Immature natural killer cell (primary cell): Measurements from ENCODE around the gene DMWD. TPM values are rescaled to one million over a fixed set of nuclear protein-coding genes. Genes with fewer than 3 reads are reported as not detected.
"Not testable (repeated sequence)": the region's sequence is repeated elsewhere in the genome, so short reads cannot be mapped to it uniquely, and the experiment has no call there.

ENCODE experiments used
- DNase-seq, 3 donors: peaks; one replicate each; pipeline ENCODE4 v3.0.0; 2022; ENCODE audit warnings: mixed read lengths in 1 of 3
- H3K27ac Mint-ChIP-seq, 6 donors: one replicate each; pipeline ENCODE4 v1.8.0; 2020; ENCODE audit warnings: mixed read lengths in 6 of 6, mild to moderate bottlenecking in 5 of 6, inconsistent platforms in 4 of 6, moderate library complexity in 3 of 6
- H3K27me3 Mint-ChIP-seq, 3 donors: one replicate each; pipeline ENCODE4 v1.8.0; 2020 to 2021; ENCODE audit warnings: low read depth in 3 of 3, mild to moderate bottlenecking in 3 of 3, mixed read lengths in 3 of 3, moderate library complexity in 3 of 3, inconsistent platforms in 1 of 3
- H3K36me3 Mint-ChIP-seq, 3 donors: one replicate each; pipeline ENCODE4 v1.8.0; 2020; ENCODE audit warnings: mixed read lengths in 3 of 3, inconsistent platforms in 2 of 3, mild to moderate bottlenecking in 2 of 3
- H3K4me1 Mint-ChIP-seq, 2 donors: one replicate each; pipeline ENCODE4 v1.8.0; 2020; ENCODE audit warnings: inconsistent platforms in 2 of 2, mild to moderate bottlenecking in 2 of 2, mixed read lengths in 2 of 2, moderate library complexity in 1 of 2
- H3K4me3 Mint-ChIP-seq, 5 donors: one replicate each; pipeline ENCODE4 v1.8.0; 2020; ENCODE audit warnings: mild to moderate bottlenecking in 5 of 5, mixed read lengths in 5 of 5, inconsistent platforms in 3 of 5, moderate library complexity in 3 of 5
- H3K9me3 Mint-ChIP-seq, 6 donors: one replicate each; pipeline ENCODE4 v1.8.0; 2020; ENCODE audit warnings: mild to moderate bottlenecking in 6 of 6, mixed read lengths in 6 of 6, inconsistent platforms in 4 of 6, moderate library complexity in 3 of 6
- polyA plus RNA-seq, 3 donors: library from polyadenylated mRNA; unstranded; fragments of 300-500 nt; fragmentation: Illumina TruSeq; gene quantifications; one replicate each; pipeline ENCODE4 v1.2.3, GENCODE V29; 2021

DMWD gene
- polyA plus RNA-seq, 3 donors from 2014 or later, result 20.2 to 43.9 (median 20.7) TPM

DNA sequence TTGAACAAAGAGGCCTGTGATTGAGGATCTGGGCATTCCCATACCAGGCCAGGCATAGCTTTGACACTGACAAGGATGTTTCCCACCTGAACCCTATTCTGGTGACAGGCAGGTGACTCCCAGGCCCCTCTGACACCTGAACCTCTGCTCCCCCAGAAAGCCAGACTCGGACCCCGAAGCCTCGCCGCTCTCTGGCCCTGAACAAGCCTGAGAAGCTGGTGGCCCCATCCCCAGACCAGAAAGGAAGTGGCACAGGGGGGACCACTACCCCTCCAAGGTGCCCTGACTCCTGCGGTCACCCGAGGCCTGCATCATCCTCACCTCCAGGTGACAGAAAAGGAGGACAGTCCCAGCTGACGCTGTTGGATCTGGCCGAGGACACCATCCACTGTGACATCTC is 38.3 kb downstream of the DMWD start:
- H3K27me3 Mint-ChIP-seq, result peaks cover 0 to 10% (median 3%) of the 10 kb centered on the region in 3 donors
- H3K4me1 Mint-ChIP-seq, result no peaks in the 10 kb centered on the region
- no peak for DNase-seq
- no peak overlapping the region for H3K4me3 Mint-ChIP-seq
- no peak overlapping the region for H3K27ac Mint-ChIP-seq
- no peaks in the 10 kb centered on the region for H3K9me3 Mint-ChIP-seq
- H3K36me3 Mint-ChIP-seq, result no peaks in the 10 kb centered on the region

GRCh38 chr19:45753548-45753947 is 39.1 kb downstream of the DMWD start:
- Mint-ChIP-seq H3K4me1 (no peaks in the 10 kb centered on the region), H3K36me3 (no peaks in the 10 kb centered on the region), H3K27ac (no peak overlapping the region), H3K9me3 (no peaks in the 10 kb centered on the region), H3K27me3 (peaks cover 0 to 9% (median 3%) of the 10 kb centered on the region in 3 donors), H3K4me3 (no peak overlapping the region)
- DNase-seq, result no peak

GRCh38 chr19:45752639-45753038 is 40.0 kb downstream of the DMWD start:
- Mint-ChIP-seq H3K27ac (peak overlapping the region in 1 of 6 donors; percentile 11), H3K27me3 (peaks cover 0 to 11% (median 3%) of the 10 kb centered on the region in 3 donors), H3K36me3 (no peaks in the 10 kb centered on the region), H3K9me3 (no peaks in the 10 kb centered on the region), H3K4me1 (no peaks in the 10 kb centered on the region), H3K4me3 (no peak overlapping the region)
- no peak for DNase-seq

DNA sequence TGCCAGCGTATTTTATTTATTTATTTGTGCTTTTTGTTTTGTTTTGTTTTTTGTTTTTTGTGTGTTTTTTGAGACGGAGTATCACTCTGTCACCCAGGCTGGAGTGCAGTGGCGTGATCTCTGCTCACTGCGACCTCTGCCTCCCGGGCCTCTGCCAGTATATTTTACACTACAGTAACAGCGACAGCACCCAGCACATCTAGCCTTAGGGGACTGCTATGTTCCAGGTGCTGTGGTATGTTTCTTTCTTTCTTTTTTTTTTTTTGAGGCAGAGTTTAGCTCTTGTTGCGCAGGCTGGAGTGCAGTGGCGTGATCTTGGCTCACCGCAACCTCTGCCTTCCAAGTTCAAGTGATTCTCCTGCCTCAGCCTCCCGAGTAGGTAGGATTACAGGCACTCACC is 41.2 kb downstream of the DMWD start:
- not testable (repeated sequence) for DNase-seq, H3K27ac Mint-ChIP-seq, H3K9me3 Mint-ChIP-seq, H3K4me1 Mint-ChIP-seq, H3K4me3 Mint-ChIP-seq, H3K36me3 Mint-ChIP-seq
- peaks cover 0 to 11% (median 3%) of the 10 kb centered on the region in 3 donors for H3K27me3 Mint-ChIP-seq

DNA sequence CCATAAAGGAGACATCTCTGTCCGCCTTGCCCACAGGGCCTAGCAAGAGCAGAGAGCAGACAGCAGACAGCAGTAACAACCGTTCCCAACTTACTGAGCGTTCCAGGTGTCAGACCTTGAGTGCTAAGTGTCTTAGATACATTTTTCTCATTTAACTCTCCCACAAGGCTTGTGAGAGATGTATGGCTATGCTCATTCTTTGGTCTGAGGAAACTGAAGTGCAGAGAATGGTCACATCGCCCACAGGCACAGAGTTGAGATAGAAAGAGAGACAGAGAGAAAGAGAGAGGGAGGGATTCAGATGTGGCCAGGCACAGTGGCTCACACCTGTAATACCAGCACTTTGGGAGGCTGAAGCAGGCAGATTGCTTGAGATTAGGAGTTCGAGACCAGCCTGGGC is 45.1 kb downstream of the DMWD start:
- Mint-ChIP-seq H3K4me3 (no peak overlapping the region), H3K27me3 (peaks cover 3 to 9% (median 5%) of the 10 kb centered on the region in 3 donors), H3K36me3 (no peaks in the 10 kb centered on the region), H3K4me1 (no peaks in the 10 kb centered on the region), H3K9me3 (no peaks in the 10 kb centered on the region), H3K27ac (no peak overlapping the region)
- DNase-seq, result no peak

GRCh38 chr19:45746866-45747265 is 45.8 kb downstream of the DMWD start:
- H3K36me3 Mint-ChIP-seq, result no peaks in the 10 kb centered on the region
- H3K27me3 Mint-ChIP-seq, result peaks cover 6 to 8% (median 7%) of the 10 kb centered on the region in 3 donors
- H3K4me1 Mint-ChIP-seq, result no peaks in the 10 kb centered on the region
- H3K9me3 Mint-ChIP-seq, result no peaks in the 10 kb centered on the region
- no peak for DNase-seq
- H3K27ac Mint-ChIP-seq, result no peak overlapping the region
- H3K4me3 Mint-ChIP-seq, result no peak overlapping the region

- no peak overlapping the region for H3K27ac Mint-ChIP-seq
- H3K4me1 Mint-ChIP-seq, result no peaks in the 10 kb centered on the region
- no peak for DNase-seq
- no peaks in the 10 kb centered on the region for H3K9me3 Mint-ChIP-seq
- peaks cover 6 to 8% (median 7%) of the 10 kb centered on the region in 3 donors for H3K27me3 Mint-ChIP-seq
- no peaks in the 10 kb centered on the region for H3K36me3 Mint-ChIP-seq
- no peak overlapping the region for H3K4me3 Mint-ChIP-seq
These were observed 47.0 kb downstream of the DMWD start for GRCh38 chr19:45745606-45746005.

GRCh38 chr19:45742969-45743368 is 49.7 kb downstream of the DMWD start:
- Mint-ChIP-seq H3K27ac (no peak overlapping the region), H3K36me3 (no peaks in the 10 kb centered on the region), H3K9me3 (no peaks in the 10 kb centered on the region), H3K4me3 (no peak overlapping the region), H3K4me1 (no peaks in the 10 kb centered on the region), H3K27me3 (peaks cover 7 to 8% (median 7%) of the 10 kb centered on the region in 3 donors)
- DNase-seq, result no peak

- no peaks in the 10 kb centered on the region for H3K9me3 Mint-ChIP-seq
- no peak overlapping the region for H3K4me3 Mint-ChIP-seq
- no peak for DNase-seq
- no peaks in the 10 kb centered on the region for H3K4me1 Mint-ChIP-seq
- no peak overlapping the region for H3K27ac Mint-ChIP-seq
- no peaks in the 10 kb centered on the region for H3K36me3 Mint-ChIP-seq
- H3K27me3 Mint-ChIP-seq, result peaks cover 1 to 7% (median 5%) of the 10 kb centered on the region in 3 donors
These were observed 52.9 kb downstream of the DMWD start for GRCh38 chr19:45739498-45740439.

DNA sequence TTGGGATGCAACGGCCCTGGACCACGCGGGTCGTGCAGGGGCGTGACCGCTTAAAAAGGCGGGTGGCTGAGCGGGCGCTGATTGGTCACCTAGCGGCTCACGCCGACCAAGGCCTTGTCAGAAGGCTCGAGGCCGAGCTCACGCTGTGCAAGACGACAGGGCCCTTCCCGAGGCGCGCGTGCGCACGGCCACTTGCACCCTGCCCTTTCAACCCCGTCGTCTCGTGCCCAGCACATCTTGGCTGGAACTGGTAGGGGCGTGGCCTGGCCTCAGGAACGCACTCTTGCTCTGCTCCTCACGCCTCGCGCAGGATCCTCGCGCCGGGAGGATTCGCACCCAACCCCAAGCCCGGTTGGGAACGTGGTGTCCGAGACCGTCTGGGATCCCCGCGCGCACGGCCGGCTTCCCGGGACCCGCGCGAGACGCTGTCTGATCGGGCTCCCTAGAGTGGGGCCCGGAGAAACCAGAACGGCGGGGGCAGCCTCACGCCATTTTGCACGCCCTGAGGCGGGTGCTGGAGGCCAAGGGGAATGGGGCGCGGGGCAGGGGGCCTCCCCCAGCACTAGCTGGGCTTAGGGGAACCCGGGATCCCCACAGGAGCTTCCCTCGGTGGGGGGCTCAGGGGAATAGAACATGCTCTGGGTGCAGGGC is 59.4 kb downstream of the DMWD start, which contains the start of gene MEIOSIN:
Gene MEIOSIN, plus strand, starts transcription at position 280 of the 651 bp plus-strand sequence. CDS start 1,938 bp downstream, outside the sequence.
- H3K27ac Mint-ChIP-seq, result no peak within 1 kb of the TSS
- H3K27me3 Mint-ChIP-seq, result peaks cover 0 to 3% (median 2%) of the 10 kb centered on the region in 3 donors
- DNase-seq, result no peak
- H3K36me3 Mint-ChIP-seq, result peaks cover 0 to under 1% (median 0%) of the 10 kb centered on the region in 3 donors
- H3K4me3 Mint-ChIP-seq, result peak within 1 kb of the TSS in 2 of 5 donors; percentile 15 to 47
- H3K9me3 Mint-ChIP-seq, result no peaks in the 10 kb centered on the region
- peaks cover 19 to 23% of the 10 kb centered on the region in 2 donors for H3K4me1 Mint-ChIP-seq

Other genes with a start within 250 kb of the DMWD start
- gene OPA3, start 208.0 kb downstream of the DMWD start, polyA plus RNA-seq, result 10 to 100 TPM in 1 of 3 donors, 1 to 10 TPM in 1, not detected in 1; 3.3 to 18.4 TPM
- not detected for gene GPR4, start 190.6 kb downstream of the DMWD start, polyA plus RNA-seq
- gene EML2, start 153.4 kb downstream of the DMWD start, polyA plus RNA-seq, result 10 to 100 TPM; 11.9 to 24.7 (median 14.2) TPM
- gene GIPR, start 124.6 kb downstream of the DMWD start, polyA plus RNA-seq, result under 1 TPM in 2 of 3 donors, not detected in 1; 0.18 to 0.34 TPM
- gene SNRPD2, start 100.9 kb downstream of the DMWD start, polyA plus RNA-seq, result 1,000 to 10,000 TPM in 2 of 3 donors, 100 to 1,000 TPM in 1; 754 to 1,123 (median 1,001) TPM
- gene QPCTL, start 100.2 kb downstream of the DMWD start, polyA plus RNA-seq, result 1 to 10 TPM in 2 of 3 donors, not detected in 1; 1.8 to 2.9 TPM
- 10 to 100 TPM in 1 of 3 donors, 1 to 10 TPM in 2; 5.9 to 15.6 (median 7.5) TPM for gene FBXO46, start 61.9 kb downstream of the DMWD start, polyA plus RNA-seq
- gene MEIOSIN, start 59.4 kb downstream of the DMWD start, polyA plus RNA-seq, result not detected
- under 1 TPM in 2 of 3 donors, not detected in 1; 0.10 to 0.35 TPM for gene SIX5, start 23.6 kb downstream of the DMWD start, polyA plus RNA-seq
- gene DMPK, start 10.4 kb downstream of the DMWD start, polyA plus RNA-seq, result 1 to 10 TPM in 2 of 3 donors, under 1 TPM in 1; 0.34 to 2.7 (median 1.2) TPM
- gene RSPH6A, start 22.5 kb upstream of the DMWD start, polyA plus RNA-seq, result not detected
- 10 to 100 TPM in 1 of 3 donors, 1 to 10 TPM in 2; 2.1 to 14.6 (median 5.6) TPM for gene SYMPK, start 70.3 kb upstream of the DMWD start, polyA plus RNA-seq
- not detected for gene FOXA3, start 71.5 kb upstream of the DMWD start, polyA plus RNA-seq
- 1 to 10 TPM; 3.4 to 9.4 (median 7.0) TPM for gene IRF2BP1, start 93.3 kb upstream of the DMWD start, polyA plus RNA-seq
- gene MYPOP, start 109.8 kb upstream of the DMWD start, polyA plus RNA-seq, result under 1 TPM; 0.12 to 0.45 (median 0.13) TPM
- not detected for gene NANOS2, start 121.9 kb upstream of the DMWD start, polyA plus RNA-seq
- gene NOVA2, start 181.0 kb upstream of the DMWD start, polyA plus RNA-seq, result not detected
- 1 to 10 TPM; 5.7 to 9.8 (median 6.1) TPM for gene CCDC61, start 202.6 kb upstream of the DMWD start, polyA plus RNA-seq
- not detected for gene PGLYRP1, start 230.2 kb upstream of the DMWD start, polyA plus RNA-seq
- not detected for gene IGFL4, start 248.2 kb upstream of the DMWD start, polyA plus RNA-seq